GM21423 (cell line): ENCODE measurements around the gene ZG16.
"Not testable (repeated sequence)": the region's sequence is repeated elsewhere in the genome, so short reads cannot be mapped to it uniquely, and the experiment has no call there.

Source experiments
- ATAC-seq: cut with Tn5 transposase; IDR thresholded peaks from one replicate; pipeline ENCODE4 v1.9.1; 2021; ENCODE audit warnings: mild to moderate bottlenecking, moderate library complexity; ENCODE audit not compliant: unreplicated experiment

Gene ZG16

GRCh38 chr16:29783094-29783953, 5.3 kb downstream of the ZG16 start:
- not testable (repeated sequence) for ATAC-seq

DNA sequence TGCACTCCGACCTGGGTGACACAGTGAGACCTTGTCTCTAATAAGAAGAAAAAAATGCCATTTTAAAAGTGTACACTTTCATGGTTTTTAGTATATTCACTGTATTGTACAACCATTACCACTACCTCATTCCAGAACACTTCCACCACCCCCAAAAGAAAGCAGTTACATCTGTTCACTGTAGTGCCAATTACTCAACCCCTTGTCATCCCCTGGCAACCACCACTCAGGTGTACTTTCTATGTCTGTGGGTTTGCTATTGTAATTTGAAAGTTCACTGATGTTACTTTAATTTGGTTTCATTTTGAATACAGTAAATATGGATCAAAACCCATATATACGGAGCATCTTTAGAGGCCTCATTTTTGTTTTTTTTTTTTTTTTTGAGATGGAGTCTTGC, 6.1 kb downstream of the ZG16 start:
- ATAC-seq = no peak

DNA sequence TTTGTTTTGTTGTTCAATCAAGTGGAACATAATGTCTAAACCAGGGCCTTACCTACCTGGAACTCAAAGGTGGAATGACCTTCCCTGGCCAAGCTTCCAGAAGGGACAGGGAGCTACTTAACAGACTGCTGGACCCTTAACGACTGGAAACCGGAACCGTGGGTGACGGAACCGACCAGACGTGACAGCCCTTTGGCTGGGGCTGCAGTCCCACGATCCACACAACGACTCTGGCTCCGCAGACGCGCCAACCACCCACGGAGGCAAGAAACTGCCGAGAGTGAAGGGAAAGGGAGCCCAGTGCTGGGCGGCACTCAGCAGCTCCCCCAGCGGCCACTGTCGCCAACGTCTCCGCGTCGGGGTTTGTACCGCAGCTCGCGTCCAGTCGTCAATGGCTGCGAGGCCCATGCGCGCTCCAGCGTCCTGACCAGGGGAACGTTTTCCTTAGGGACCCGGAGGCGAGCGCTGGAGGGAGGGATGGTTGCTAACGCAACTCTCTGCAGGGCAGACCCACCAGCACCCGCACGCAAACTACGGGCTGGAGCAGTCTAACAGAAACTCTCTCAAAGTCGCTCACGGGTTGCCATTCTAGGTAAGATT, 6.9 kb downstream of the ZG16 start:
- ATAC-seq = no peak

DNA sequence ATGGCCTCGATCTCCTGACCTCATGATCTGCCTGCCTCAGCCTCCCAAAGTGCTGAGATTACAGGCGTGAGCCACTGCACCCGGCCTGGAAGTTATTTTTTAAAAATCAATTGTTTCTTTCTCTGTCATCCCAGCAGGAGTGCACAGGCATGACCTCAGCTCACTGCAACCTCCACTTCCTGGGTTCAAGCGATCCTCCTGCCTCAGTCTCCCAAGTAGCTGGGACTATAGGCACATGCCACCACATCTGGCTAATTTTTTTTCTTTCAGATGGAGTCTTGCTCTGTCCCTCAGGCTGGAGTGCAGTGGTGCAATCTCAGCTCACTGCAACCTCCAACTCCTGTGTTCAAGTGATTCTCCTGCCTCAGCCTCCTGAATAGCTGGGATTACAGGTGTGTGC, 9.1 kb downstream of the ZG16 start:
- not testable (repeated sequence) for ATAC-seq

DNA sequence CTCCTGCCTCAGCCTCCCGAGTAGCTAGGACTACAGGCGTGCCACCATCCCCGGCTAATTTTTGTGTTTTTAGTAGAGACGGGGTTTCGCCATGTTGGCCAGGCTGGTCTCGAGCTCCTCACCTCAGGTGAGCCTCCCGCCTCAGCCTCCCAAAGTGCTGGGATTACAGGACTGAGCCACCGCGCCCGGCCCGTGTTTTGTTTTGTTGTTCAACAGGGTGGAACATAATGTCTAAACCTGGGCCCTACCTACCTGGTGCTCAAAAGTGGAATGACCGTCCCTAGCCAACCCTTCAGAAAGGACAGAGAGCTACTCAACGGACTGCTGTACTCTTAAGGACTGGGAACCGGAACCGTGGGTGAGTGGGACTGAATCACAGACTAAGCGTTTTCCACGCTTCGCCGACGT, 11.7 kb downstream of the ZG16 start:
- ATAC-seq = no peak

DNA sequence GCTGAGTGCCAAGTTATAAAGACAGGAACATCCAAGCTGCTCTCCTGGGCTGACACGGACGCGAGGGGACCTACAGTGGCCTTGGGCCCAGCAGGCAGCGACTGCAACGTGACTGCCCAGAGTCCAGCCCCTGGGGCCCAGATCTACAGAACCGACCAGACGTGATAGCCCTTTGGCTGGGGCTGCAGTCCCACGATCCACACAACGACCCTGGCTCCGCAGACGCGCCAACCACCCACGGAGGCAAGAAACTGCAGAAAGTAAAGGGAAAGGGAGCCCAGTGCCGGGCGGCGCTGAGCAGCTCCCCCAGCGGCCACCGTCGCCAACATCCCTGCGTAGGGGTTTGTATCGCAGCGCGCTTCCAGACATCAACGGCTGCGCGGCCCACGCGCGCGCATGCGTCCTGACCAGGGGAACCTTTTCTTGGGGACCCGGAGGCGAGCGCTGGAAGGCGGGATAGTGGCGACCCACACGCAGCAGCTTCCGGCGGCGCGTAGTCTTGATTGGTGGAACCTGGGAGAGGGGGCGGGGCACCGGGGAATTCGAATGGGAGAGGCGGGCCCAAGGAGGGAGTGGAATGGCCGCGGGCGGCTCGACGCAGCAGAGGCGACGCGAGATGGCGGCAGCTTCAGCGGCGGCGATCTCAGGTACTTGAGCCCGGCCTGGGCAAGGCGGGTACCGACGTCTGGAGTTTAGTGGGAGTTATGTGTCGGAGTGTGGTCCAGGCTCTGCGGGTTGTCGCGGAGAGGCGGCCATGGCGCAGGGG, 12.3 kb downstream of the ZG16 start, which contains the start of gene KIF22:
KIF22 (plus strand) TSS at position 569 of the 766 bp plus-strand sequence; CDS start at position 578, 9 bp downstream.
- peak; percentile 90 for ATAC-seq

DNA sequence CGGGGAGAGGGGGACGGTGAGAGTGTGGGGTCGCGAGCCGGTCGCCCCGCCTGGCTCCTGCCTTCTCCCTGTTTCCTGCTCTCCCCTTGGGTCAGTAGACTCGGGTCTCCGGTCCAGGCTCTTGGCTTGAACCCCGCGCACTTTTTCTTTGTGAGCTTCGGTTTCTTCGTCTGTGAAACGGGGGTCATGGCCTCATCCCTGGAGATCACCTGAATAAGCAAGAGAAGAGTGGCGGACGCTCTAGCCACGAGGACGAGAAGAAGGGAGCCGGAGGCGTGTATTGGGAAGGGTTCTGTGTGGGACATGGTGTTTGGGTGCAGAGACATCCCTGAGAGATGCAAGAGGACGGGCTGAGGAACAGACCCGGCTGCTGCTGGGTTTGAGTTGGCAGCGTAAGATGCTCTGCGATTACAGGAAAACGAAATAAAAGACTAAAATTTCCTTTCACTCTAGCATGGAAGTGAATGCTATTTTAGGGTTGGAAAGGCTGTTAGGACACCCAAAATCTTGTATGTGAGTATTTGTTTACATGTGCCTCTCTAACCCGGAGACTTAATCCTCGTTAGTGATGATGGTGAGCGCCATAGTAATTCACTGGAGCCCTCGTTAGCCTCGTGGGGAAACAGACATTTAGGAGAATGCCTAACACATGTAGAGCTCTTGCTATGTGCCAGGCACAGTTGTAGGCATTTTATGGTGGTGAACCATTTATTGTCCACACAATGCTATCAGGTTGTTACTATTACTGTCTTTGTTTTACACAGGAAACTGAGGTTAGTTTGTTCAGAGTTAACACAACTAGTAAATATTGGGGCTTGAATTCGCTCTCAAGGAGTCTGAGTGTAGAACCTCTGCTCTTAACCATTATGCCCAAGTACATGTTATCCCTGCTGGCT, 13.1 kb downstream of the ZG16 start:
- no peak for ATAC-seq

DNA sequence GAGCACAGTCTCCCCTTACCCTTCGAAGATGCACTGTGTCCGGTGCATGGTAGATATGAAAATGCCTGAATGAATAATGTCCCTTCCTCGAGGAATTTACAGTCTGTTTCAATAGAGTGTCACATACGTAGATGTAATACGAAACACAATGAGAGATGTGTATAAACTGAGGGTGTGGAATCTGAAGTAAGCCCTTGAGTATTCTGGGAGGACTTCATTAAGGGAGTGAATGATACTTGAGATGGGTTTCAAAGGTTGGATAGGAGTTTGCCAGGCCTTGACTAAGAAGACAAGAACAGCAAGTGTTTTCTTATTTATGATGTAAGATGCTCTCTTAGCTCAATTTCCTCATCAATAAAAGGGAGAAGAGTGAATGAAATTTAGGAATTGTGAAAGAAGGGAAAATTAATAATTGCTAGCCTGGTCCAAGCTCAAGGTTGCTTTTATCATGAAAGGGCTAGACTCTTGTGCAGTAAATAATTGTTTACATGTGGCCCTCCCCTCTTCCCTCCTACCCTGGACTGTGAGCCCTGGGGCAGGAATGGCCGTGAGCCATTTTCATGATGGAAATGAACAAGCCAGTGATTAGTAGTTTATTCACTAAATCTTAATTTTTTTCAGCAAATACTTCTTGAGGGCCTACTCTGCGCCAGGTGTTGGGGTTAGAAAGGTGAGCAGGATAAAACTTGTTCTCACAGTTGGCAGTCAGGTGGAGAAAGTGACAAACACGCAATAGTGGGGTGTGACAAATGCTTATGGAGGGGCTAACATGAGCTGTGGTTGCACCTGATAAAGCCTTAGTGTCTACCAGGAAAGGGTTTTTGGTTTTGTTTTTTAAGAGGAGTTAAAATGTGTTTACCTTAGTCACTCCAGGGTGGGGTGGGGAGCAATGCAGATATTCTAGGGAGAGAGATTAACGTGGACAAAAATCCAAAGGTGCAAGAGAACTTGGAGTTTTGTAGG, 14.1 kb downstream of the ZG16 start:
- ATAC-seq = no peak

- not testable (repeated sequence) for ATAC-seq
Measured at GRCh38 chr16:29793153-29793552, 15.1 kb downstream of the ZG16 start.

DNA sequence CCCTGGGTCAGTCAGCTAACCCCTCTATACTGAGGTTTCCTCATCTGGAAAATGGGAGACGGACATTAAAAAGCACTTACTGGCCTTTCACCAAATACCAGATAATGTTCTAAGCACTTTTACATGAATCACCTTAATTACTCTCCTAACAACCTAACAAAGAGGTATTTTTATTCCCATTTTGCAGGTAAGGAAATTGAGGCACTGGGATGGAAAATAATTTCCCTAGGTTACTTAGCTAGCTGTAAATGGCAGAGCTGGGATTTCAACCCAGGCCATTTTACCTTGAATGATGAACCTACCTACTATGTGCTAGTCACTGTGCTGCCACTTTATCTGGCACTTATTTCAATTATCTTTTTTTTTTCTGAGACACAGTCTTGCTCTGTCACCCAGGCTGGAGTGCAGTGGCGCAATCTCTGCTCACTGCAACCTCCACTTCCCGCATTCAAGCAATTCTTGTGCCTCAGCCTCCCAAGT, 16.2 kb downstream of the ZG16 start:
- no peak for ATAC-seq

DNA sequence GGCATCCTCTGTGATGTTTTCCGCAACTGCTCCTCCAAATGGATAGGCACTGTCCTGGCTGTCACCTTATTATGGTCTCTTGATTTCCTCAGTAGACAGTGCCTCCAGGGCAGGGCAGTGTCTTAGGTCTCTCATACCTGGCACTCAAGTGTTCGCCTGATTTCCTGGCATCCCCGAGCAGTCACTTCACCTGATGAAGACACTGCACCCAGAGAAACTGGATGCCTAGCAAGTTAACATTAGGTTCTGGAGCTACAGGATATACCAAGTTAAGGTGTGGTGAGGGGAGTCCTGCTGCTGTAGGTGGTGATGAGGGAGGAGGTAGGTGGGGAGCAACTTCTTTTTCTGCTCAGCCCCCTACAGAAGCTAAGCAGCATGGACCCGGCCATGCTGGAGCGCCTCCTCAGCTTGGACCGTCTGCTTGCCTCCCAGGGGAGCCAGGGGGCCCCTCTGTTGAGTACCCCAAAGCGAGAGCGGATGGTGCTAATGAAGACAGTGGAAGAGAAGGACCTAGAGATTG, 24.4 kb downstream of the ZG16 start:
- no peak for ATAC-seq

DNA sequence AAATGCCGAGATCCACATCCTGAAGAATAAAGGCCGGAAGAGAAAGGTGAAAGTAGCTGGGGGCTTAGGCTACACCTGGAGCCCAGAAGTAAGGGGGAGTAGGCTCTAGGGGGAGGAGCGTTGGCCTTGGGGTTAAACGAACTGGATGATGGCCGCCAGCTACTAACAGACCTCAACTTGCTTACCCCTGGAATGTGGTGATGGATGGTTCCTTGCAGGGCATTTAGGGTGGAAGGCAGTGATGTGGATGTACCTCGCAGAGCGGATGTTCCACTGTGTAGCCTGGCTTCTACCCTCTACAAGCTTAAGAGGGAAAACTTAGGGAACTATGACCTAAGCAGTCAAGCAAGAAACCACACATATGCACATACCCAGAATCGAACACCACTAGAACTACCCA, 26.0 kb downstream of the ZG16 start:
- no peak for ATAC-seq

GRCh38 chr16:29804455-29805231, 26.6 kb downstream of the ZG16 start:
- no peak for ATAC-seq

GRCh38 chr16:29805232-29806098, 27.4 kb downstream of the ZG16 start:
- ATAC-seq = peak; percentile 52

DNA sequence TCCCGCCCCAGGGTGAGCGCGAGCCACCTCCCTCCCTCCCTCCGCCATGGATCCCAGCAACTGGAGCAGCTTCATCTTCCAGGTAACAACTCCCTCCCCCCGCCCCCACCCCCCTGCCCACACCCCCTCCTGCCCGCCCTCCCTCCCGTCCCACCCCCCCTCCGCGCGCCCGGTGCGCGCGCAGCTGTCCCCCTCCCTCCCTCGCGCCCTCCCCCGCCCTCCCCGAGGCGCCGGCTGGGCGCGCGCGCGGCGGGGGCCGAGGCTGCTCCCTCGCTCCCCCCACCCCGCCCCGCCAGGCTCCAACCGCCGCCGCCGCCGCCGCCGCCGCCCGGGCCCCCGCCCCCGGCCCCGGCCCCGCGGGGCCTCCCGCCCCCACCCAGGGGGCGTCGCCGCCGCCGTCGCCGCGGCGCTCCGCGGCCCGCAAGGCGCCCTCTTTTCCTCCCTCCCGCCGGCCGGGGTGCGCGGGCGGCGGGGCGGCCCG, 28.1 kb downstream of the ZG16 start, which contains the start of gene MAZ:
MAZ (plus strand) TSS at position 431 of the 481 bp plus-strand sequence. CDS start 173 bp downstream, outside the sequence.
- ATAC-seq = no peak

DNA sequence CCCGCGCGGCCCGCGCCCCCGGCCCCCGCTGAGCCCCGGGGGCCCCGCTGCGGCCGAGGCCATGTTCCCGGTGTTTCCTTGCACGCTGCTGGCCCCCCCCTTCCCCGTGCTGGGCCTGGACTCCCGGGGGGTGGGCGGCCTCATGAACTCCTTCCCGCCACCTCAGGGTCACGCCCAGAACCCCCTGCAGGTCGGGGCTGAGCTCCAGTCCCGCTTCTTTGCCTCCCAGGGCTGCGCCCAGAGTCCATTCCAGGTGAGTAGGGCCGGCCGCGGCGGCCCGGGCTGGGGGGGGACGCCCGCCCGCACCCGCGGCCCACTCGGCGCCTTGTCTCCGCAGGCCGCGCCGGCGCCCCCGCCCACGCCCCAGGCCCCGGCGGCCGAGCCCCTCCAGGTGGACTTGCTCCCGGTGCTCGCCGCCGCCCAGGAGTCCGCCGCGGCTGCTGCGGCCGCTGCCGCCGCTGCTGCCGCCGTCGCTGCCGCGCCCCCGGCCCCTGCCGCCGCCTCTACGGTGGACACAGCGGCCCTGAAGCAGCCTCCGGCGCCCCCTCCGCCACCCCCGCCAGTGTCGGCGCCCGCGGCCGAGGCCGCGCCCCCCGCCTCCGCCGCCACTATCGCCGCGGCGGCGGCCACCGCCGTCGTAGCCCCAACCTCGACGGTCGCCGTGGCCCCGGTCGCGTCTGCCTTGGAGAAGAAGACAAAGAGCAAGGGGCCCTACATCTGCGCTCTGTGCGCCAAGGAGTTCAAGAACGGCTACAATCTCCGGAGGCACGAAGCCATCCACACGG, 28.8 kb downstream of the ZG16 start:
- no peak for ATAC-seq
